Spleen (tissue), 7 donors: Measurements from ENCODE around the gene CGRRF1.

Source experiments
- POLR2A ChIP-seq, 3 donors: fragments of 450-650 bp; IDR thresholded peaks; one replicate each; pipeline ENCODE4 v1.5.1; 2017; ENCODE audit warnings: antibody characterized with exemption in 3 of 3, mild to moderate bottlenecking in 1 of 3
- POLR2AphosphoS5 ChIP-seq, 3 donors: sonication (generic); formaldehyde crosslinking; IDR thresholded peaks; one replicate each; pipeline ENCODE4 v1.5.1; 2017; ENCODE audit warnings: antibody characterized with exemption in 3 of 3
- TF ChIP-seq, protein P1 (sequence below), 11 experiments: fragments of 200-600 bp in 7 of 11; fragments of 450-650 bp in 4 of 11; sonication (generic) in 4 of 11; IDR thresholded peaks in 8 of 11; conservative IDR thresholded peaks in 3 of 11; 1 replicate in 7 of 11; 2 replicates in 4 of 11; pipeline versions ENCODE4 v1.4.0 to v1.8.0; 2016 to 2021; ENCODE audit warnings: antibody characterized with exemption in 11 of 11, inconsistent platforms in 4 of 11, mild to moderate bottlenecking in 1 of 11
- donor health status: DM: no; HTN: no; CAD: no; lungs with moderate emphysema.
- donor health status: DM: no; HTN: no; CAD: no.
- donor health status: DM: no; HTN: no; CAD: no.

DNA sequence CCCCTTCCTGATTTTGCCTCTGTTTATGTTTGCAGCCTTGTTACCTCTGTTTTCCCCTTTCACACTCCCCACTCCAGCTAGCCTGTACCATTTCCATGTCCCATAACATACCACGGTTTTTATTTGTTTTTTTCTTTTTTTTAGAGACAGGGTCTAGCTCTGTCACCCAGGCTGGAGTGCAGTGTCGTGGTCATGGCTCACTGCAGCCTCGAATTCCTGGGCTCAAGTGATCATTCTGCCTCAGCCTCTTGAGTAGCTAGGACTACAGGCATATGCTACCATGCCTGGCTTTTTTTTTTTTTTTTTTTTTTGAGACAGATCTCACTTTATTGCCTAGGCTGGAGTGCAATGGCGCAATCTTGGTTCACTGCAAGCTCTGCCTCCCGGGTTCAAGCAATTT lies 38.8 kb downstream of the CGRRF1 start:
- TF ChIP-seq POLR2AphosphoS5 (IDR thresholded peaks at IDR 0.05) = no peak
- TF ChIP-seq, protein P1, sequence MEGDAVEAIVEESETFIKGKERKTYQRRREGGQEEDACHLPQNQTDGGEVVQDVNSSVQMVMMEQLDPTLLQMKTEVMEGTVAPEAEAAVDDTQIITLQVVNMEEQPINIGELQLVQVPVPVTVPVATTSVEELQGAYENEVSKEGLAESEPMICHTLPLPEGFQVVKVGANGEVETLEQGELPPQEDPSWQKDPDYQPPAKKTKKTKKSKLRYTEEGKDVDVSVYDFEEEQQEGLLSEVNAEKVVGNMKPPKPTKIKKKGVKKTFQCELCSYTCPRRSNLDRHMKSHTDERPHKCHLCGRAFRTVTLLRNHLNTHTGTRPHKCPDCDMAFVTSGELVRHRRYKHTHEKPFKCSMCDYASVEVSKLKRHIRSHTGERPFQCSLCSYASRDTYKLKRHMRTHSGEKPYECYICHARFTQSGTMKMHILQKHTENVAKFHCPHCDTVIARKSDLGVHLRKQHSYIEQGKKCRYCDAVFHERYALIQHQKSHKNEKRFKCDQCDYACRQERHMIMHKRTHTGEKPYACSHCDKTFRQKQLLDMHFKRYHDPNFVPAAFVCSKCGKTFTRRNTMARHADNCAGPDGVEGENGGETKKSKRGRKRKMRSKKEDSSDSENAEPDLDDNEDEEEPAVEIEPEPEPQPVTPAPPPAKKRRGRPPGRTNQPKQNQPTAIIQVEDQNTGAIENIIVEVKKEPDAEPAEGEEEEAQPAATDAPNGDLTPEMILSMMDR (IDR thresholded peaks at IDR 0.05 in 8 of 11, conservative IDR thresholded peaks at IDR 0.05 in 3 of 11) = no peak
- no peak for TF ChIP-seq POLR2A (IDR thresholded peaks at IDR 0.05)
